Myocyte (in vitro differentiated cells): Measurements from ENCODE around the gene SLC22A23. TPM values are rescaled to one million over a fixed set of nuclear protein-coding genes. Genes with fewer than 3 reads are reported as not detected.

ENCODE experiments used
- DNase-seq: peaks from one replicate; pipeline ENCODE4 v3.0.0-alpha.2; 2012; ENCODE audit warnings: low read depth
- polyA plus RNA-seq: library from polyadenylated mRNA; unstranded; fragments of >200 nt; gene quantifications from one replicate; pipeline ENCODE4 v1.2.1, GENCODE V29; 2012; ENCODE audit warnings: missing spikeins
- total RNA-seq: library from RNA; depleted of rRNA; stranded (reverse); fragments of >200 nt; gene quantifications from 2 replicates; pipeline ENCODE4 v1.2.3, GENCODE V29; 2014

Gene SLC22A23, protein sequence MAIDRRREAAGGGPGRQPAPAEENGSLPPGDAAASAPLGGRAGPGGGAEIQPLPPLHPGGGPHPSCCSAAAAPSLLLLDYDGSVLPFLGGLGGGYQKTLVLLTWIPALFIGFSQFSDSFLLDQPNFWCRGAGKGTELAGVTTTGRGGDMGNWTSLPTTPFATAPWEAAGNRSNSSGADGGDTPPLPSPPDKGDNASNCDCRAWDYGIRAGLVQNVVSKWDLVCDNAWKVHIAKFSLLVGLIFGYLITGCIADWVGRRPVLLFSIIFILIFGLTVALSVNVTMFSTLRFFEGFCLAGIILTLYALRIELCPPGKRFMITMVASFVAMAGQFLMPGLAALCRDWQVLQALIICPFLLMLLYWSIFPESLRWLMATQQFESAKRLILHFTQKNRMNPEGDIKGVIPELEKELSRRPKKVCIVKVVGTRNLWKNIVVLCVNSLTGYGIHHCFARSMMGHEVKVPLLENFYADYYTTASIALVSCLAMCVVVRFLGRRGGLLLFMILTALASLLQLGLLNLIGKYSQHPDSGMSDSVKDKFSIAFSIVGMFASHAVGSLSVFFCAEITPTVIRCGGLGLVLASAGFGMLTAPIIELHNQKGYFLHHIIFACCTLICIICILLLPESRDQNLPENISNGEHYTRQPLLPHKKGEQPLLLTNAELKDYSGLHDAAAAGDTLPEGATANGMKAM
- 1.9 and 4.0 TPM in 2 replicates for total RNA-seq
- polyA plus RNA-seq: 6.0 TPM

DNA sequence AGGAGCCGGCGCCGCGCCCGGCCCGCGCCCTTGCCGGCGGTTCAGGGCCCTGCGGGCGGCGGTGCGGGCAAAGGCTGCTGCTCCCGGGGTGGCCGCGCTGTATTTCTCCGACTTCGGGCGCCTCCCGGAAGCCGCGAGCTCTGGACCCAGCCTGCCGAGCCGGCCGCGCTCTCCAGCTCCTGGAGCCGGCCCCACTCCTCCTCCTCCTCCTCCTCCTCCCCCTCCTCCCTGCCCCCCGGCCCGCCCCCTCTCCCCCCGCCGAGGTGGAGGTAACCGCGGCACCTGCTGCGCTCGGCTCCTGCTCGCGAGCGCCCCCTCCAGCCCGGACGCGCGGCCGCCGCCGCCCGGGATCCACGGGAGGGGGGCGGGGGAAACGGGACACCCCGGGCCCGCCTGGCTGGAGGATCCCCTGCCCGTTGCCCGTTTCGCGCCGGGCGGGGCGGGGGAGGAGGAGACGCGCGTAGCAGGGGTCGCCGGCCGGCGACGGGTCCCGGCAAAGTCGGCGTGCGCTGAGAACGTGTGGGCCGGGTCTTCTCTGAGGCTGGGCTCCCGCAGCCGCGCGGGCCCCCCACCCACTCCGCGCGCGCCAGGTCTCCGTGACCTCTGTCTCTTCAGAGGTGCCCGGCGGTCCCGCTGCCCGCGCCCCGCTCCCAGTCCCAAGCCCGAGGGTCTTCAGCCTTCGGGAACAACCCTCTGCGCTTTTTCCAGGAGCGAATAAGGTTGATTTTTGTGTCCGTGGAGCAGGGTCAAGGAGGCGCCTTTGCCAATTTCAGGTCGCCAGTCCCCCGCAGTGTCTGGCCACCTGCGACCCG, at the start of gene SLC22A23:
Gene SLC22A23, minus strand, starts transcription at position 153 of the 812 bp plus-strand sequence. CDS start 491 bp downstream, outside the sequence.
- peak; percentile 65 for DNase-seq

DNA sequence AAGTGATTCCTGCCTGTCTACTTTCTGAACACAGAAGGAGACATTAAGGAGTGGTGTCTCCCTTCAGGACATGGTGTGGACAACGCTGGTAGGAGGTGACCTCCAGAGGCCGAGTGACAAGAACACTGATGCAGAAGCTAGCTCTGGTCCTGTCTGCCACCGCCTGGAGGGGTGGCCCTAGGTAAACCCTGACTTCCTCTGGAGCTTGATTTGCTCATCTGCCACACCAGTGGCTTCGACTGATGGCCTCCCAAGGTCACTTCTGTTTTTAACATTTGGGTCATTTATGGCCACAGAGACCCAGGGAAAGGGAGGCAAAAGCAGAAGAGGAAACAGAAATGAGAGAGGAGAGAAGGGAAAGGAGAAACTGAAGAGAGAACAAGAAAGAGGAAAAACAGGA, 49.4 kb upstream of the SLC22A23 start:
- no peak for DNase-seq

DNA sequence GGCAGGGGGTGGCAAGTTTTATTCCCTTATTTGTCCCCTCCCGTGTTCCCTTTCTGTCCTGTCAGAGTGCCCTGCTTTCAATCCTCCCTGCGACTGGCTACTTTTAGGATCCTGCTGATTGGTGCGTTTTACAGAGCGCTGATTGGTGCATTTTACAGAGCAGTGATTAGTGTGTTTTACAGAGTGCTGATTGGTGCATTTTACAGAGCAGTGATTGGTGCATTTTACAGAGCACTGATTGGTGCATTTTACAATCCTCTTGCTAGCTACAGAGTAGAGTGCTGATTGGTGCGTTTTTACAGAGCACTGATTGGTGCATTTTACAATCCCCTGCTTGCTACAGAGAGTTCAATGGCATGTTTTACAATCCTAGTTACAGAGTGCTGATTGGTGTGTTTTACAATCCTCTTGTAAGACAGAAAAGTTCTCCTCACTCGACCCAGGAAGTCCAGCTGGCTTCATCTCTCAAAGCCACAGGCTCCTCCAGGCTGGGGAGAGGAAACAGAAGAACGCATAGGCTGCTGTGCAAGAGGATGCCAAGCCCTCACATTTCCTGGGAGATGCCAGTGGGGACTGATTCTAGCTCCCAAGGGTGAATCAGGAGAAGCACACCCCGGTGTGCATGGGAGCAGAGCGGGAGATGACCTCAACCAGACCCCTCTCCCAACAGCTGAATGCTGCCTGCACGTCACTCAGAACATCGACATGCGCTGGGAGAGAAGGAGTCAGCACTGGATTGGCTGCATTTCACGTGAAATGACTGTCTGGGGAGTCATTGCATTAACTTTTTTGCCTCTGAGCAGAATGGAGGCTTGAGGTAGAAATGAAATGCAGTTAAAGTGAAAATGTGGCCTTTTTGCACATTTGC, 48.3 kb upstream of the SLC22A23 start:
- peak; percentile 27 for DNase-seq

DNA sequence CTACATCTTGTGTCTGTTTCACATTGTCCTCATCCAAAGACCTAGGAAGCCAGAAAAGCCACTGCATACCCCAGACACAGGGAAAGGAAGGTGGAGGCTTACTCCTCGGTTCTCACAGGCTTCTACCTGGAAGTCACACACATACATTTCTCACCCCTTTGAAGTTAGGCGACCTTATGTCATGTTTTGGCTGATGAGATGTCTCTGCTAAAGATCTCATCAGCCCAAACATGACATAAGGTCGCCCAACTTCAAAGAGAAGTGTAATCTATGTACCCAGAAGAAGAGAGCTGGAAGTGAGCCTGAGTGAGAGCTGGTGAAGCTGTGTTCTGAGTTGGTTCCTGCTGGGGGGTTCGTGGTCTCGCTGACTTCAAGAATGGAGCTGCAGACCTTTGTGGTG, 47.5 kb upstream of the SLC22A23 start:
- no peak for DNase-seq

DNA sequence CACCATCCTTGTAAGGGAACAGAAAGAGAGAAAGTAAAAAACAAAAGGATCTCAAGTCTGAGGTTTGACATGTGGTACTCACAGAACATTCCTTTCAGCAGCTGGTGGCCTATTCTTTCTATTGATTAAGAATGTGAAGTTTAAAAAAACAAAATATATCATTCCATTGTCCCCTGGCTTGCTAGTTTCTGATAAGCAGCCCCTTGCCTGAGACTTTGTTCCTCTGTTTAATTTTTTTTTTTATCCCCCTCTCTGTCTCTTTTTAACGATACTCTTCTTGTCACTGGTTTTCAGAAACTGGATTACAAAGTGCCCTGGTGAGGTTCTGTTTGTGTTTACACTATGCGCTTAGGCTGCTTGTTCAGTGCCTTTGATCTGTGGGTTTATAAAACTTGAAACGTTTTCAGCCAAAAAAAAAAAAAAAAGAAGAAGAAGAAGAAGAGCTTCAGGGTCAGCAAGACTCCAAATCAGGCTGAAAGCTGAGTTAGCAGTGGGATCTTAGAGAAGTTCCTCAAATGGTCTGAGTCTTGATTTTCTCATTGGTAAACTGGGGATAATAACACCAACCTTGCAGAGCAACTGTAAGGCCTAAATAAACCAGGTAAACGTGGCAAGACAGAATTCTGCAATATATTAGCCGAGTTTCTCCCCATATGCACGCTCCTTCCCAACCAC, 45.1 kb upstream of the SLC22A23 start:
- peak; percentile 28 for DNase-seq

DNA sequence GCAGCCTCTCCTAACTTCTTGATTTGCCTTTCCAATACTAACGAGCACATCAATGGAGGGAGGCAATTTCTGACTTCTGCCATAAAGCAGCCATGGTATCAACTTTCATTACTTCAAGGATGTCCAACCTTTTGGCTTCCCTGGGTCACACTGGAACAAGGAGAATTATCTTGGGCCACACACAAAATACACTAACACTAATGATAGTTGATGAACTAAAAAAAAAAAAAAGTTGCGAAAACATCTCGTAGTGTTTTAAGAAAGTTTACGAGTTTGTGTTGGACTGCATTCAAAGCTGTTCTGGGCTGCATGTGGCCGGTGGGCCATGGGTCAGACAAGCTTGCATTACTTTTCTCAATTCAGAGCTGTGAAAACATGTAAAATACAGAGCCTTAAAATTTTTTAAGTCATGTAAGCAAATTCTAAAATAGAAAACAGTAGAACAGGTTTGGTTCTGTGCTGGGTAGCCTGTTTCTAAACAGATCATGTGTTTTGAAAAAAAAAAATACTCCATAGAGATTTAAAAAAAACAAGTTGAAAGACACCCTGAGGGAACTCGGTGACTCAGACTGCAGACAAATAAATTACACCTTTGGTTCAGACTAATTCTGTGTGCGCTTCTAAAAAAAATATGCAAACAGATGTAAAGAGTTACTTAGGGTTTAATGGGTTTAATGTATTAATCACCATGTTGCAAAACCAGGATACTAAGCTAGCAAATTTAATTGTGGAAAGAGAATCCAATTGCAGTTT, 43.6 kb upstream of the SLC22A23 start:
- no peak for DNase-seq

DNA sequence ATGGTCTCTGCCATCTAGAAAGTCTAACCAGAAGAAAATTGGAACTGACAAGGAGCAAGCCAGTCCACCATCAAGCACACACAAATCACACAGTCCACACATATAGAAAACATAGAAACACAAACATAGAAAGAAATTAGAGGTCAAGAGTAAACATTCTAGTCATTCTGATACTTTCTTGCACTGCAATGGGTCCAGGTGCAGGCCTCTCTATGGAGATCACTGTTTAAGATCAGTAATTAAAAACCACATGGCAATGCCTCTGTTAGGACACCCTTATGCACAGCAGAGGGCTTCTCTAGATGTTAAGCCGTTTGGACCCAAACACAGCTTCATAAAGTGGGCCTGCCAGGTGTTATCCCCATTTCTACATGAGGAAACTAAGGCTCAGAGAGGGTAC, 42.8 kb upstream of the SLC22A23 start:
- DNase-seq: no peak

DNA sequence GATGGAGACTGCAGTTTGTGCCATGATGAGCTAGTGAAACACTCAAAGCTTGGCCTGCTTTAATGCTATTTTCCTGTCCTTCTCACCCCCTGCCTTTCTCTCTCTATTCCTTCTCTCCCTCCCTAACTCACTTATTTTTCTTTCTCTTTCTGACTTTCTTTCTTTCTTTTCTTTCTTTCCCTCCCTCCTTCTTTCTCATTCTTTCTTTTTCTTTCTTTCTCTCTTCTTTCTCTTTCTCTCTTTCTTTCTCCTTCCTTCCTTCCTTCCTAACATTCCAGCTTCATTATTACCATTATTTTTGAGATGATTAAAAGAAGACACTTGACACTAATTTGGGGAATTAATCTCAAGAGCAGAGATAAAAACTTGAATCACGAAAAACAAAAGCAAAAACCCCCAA, 39.5 kb upstream of the SLC22A23 start:
- no peak for DNase-seq

DNA sequence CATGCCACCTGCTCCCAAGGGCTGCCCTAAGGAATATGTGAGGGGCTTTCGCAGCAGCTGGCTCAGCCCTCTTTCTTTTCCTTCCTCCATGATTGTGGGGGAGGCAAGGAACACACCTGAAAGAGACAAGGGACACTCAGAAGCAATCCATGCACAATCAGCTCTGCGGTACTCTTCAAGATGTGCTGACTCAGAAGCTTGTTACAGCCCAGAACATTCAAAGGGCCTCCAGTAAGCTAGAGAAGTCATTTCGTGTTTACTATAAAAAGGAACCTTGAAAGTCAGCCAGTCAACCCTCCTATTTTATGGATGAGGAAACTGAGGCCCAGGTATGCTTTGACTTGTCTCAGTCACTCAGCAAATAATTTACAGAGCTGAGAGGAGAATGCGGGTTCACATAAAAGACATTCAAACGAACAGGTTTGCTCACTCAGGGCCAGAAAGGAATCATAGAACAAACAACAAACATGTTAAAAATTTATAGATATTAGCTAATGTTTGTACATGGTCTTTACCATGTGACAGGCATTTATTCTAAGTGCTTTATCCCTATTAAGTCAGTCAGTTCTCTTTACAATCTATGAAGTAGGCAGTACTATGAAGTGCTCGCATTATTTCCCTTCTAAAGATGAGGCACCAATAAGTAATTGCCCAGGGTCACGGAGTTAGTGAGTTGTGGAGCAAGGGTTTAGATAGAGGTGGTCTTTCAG, 37.7 kb upstream of the SLC22A23 start:
- no peak for DNase-seq

DNA sequence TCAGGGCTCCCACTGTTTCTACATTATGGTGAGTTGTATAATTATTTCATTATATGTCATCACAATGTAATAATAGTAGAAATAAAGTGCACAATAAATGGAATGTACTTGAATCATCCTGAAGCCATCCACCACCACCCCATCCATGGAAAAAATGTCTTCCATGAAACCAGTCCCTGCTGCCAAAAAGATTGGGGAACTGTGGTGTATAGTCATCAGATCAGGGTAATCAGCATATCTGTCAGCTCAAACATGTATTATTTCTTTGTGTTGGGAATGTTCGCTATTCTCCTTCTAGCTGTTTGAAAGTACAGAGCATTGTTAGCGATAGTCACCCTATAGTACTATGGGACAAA, 33.8 kb upstream of the SLC22A23 start:
- no peak for DNase-seq

DNA sequence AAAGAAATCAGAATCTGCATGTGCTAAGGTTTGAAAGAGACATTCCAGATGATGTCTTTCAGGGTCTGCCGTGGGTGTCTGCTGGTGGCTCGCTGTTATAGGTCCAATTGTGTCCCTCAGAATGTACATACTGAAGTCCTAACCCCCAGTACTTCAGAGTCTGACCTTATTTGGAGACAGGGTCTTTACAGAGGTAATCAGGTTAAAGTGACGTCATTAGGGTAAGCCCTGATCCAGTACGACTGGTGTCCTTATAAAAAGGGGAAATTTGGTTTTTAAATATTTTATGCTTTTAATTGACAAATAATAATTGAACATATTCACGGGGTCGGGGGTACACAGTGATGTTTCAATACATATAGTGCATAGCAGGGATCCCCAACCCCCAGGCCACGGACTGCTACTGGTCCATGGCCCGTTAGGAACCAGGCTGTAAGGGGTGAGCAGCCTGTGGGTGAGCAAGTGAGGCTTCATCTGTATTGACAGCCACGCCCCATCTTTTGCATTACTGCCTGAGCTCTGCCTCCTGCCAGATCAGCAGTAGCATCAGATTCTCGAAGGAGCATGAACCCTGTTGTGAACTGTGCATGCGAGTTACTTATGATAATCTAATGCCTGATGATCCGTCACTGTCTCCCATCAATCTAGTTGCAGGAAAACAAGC, 33.2 kb upstream of the SLC22A23 start:
- DNase-seq: no peak

DNA sequence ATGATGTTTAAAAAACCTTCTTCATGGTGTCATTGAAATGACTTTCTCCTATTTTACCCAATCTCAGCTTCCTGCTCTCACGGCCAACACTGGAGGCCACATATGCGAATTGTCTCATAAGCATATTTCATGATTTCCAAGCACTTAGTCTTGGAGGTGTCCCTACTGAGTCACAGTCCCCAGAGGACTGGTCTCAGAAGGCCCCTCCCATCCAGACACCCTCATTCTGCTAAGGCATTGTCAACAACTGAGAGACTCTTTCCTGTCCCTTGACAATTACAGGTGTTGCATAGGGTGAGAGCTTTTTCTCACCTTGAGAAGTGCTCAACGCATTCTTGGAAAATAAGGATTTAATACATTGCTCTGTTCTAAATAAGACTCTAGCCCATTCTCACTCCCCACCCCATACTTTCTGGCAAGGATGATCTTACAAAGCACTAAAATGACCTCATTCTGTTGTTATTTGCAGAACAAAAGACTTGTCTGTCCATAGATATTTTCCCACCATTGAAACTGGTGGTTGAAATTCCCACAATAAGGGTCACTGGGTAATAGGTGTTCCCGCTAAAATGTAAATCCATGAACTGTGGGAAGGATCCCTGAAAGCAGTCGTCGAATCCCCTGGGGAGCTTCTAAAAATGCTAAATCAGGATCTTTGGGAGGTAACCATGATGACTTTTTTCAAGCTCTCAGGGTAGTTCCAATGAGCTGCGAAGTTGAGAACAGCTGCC, 32.3 kb upstream of the SLC22A23 start:
- DNase-seq: peak; percentile 50

DNA sequence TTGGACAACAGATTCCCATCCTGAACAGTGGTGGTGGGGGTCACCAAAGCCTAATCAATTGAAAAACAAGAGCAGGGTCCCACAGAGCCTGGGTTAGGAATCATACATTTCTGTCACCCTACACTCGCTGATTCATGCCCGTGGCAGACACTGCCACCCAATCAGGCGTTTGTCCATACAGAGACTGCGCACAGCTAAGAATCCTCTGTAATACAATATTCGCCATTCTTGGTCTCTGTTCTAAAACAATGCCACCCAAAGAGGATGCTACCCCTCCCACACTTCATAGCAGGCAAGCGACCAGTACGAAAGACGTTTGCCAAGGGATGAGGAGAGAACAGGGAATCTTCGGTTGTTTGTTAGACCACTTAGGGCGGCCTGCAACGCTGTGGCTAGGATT, 28.1 kb upstream of the SLC22A23 start:
- DNase-seq: no peak

DNA sequence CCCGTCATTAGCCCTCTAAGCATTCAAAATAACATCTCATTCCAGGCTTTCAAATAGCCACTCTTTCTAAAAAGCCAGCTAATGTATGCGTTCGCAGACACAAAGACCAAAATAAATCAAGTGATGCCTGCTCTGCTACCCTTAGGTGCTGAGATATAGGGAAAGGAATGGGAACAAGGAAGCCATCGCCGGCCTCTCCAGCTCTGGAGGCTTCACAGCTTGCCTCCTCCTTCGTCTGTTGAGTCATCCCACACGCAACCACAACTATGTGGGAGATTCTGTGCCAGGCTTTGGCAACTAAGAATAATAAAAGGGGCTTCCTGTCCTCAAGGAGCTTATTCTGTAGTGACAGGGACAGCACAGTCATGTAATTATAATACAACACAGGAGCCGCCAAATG, 27.3 kb upstream of the SLC22A23 start:
- DNase-seq: peak; percentile 32

DNA sequence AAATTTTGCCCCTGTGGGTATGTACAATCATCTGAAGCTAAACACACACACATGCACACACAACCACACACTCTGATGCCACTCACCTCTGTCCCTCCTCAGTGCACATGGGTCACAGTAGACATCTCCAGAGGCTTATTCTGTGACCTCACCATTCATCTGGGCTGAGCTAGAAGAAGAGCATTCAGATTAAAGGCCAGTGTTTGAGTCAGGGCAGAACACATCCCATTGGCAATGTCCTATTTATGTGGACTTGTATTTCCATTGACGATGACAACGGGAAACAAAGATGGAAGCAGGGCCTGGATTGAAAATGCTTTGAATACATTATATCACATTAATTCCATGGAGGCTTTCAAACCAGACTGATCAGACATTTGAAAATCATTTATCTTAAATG, 26.8 kb upstream of the SLC22A23 start:
- no peak for DNase-seq

DNA sequence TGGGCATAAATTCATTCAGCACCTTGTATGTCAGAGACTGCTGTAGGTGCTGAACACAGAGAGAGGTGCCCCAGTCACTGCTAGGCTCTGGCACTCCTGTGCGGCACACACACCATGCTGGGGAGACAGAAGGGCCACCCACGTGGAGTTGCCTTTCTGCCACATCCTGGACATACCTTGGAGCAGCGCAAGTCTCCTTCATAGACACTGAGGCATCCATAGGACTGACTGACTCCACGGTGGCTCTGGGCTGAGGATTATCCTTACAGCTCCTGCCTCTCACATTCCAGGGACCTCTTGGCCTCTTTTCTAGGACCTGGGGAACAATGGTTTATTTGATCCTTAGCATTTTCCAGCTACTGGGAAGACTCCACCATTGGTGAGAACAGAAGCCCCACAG, 26.0 kb upstream of the SLC22A23 start:
- DNase-seq: no peak

DNA sequence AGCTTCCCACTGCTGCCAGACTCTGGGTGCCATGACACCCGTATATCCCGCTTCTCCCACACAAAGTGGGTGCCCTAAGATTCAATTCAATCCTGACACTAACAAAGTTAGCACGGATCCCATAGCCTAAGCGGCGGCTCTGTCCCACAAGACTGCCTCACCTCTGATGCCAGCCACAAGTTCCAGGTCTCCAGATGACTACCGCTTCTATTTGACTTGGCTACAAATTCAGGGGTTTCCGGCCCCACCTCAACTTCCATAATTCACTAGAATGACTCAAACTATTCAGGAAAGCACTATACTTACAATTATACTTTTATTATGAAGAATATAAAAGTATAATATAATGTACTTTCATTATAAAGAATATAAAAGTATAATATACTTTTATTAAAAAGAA, 24.8 kb upstream of the SLC22A23 start:
- no peak for DNase-seq

DNA sequence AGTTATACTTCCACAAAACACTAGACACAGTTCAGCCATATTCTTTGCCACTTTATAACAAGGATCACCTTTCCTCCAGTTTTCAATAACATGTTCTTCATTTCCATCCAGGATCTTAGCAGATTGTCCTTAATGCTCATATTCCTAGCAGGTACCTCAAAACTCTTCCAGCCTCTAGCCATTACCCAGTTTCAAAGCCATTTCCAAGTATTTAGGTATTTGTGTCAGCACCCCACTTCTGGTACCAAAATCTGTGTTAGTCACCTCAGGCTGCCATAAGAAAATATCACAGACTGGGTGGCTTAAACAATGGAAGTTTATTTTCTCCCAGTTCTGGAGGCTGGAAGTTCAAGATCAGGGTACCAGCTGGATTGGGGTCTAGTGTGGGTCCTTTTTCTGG, 23.2 kb upstream of the SLC22A23 start:
- no peak for DNase-seq
